ENCODE measurements around the gene CPA5.

The CPA5 gene

DNA sequence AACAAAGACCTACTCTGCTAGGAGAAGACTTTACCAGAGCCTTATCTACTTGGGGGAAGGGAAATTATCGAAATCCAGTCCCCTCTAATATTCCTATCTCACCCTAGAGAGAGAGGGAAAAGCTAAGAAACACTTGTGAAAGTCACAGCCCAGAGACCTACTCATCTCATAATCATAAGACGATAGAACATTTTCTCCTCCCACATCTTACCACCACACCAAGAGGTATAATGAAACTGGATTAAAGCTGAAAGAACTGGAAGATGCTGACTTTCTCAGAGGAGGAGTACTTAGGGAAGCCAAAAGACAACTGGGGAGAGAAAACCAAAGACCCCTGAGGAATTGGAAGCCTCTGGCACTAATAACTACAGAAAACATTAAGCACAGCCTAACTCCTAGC lies 10.8 kb upstream of the CPA5 start:
- H3K4me1 ChIP-seq (ENCODE audit: control insufficient read depth, insufficient read depth, low read length): peaks cover 2% of the 10 kb centered on the region; the same call in 1 of the 2 replicates
- H3K27me3 ChIP-seq (ENCODE audit: control insufficient read depth, insufficient read depth, low read length): no peaks in the 10 kb centered on the region
- no peak for DNase-seq (ENCODE audit: low read depth, low spot score)
- WGBS (ENCODE audit: insufficient coverage, insufficient read length): no CpG with 5 or more reads among the region's 2 CpGs
- H3K27ac ChIP-seq (ENCODE audit: low read length): no peak overlapping the region
- no peak overlapping the region for H3K4me3 ChIP-seq (ENCODE audit: low read length)
- no peaks in the 10 kb centered on the region for H3K36me3 ChIP-seq (ENCODE audit: control insufficient read depth, insufficient read depth, low read length)
- H3K9me3 ChIP-seq (ENCODE audit: control insufficient read depth, insufficient read depth, low read length): no peaks in the 10 kb centered on the region

DNA sequence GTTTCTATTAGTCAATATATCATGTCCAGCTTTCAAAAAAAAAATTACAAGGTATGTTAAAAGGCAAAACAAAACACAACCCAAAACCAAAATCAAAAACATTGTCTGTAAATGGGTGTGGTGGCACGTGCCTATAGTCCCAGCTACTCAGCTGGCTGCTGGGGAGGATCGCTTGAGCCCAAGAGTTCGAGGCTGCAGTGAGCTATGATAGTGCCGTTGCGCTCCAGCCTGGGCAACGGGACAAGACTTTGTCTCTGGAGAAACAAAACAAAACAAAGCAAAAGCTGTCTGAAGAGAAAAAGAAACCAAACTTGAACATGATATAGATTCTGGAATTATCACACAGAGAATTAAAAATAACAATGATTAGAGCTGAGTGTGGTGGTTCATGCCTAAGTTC lies 10.3 kb upstream of the CPA5 start:
- DNase-seq (ENCODE audit: low read depth, low spot score): no peak
- Histone ChIP-seq H3K4me3 (ENCODE audit: low read length) (no peak overlapping the region), H3K36me3 (ENCODE audit: control insufficient read depth, insufficient read depth, low read length) (no peaks in the 10 kb centered on the region), H3K4me1 (ENCODE audit: control insufficient read depth, insufficient read depth, low read length) (peaks cover 2% of the 10 kb centered on the region; the same call in 1 of the 2 replicates), H3K27ac (ENCODE audit: low read length) (no peak overlapping the region), H3K27me3 (ENCODE audit: control insufficient read depth, insufficient read depth, low read length) (no peaks in the 10 kb centered on the region), H3K9me3 (ENCODE audit: control insufficient read depth, insufficient read depth, low read length) (no peaks in the 10 kb centered on the region)
- no CpG with 5 or more reads among the region's 6 CpGs for WGBS (ENCODE audit: insufficient coverage, insufficient read length)

DNA sequence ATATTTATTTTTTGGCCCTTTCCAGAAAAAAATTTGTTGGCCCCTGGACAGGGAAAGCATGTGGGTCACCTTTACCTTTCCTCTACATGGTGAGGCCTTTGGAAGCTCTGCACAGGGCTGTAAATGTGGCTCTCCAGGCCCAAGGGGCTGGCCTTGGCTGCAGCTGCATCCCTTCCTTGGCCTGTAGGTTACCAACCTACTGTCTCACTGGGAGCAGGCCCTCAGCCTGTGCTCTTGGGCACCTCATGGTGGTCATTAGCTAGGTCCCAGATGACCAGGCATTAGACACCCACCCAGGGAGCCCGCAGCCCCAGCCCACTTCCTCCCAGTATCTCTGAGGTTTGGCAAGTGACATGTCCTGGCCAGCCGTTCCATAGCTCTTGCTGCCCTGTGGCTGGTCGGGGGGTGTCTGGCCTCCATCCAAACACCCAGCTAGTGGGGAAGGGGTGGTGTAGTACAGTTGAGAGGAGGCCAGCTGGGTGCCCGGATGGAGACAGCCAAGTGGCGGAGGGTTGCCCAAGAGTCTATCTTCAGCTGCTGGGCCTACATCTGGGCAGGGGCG lies 7.1 kb upstream of the CPA5 start:
- Histone ChIP-seq H3K4me1 (ENCODE audit: control insufficient read depth, insufficient read depth, low read length) (peaks cover 2% of the 10 kb centered on the region; the same call in 1 of the 2 replicates), H3K9me3 (ENCODE audit: control insufficient read depth, insufficient read depth, low read length) (no peaks in the 10 kb centered on the region), H3K27ac (ENCODE audit: low read length) (no peak overlapping the region), H3K4me3 (ENCODE audit: low read length) (no peak overlapping the region), H3K36me3 (ENCODE audit: control insufficient read depth, insufficient read depth, low read length) (no peaks in the 10 kb centered on the region), H3K27me3 (ENCODE audit: control insufficient read depth, insufficient read depth, low read length) (no peaks in the 10 kb centered on the region)
- DNase-seq (ENCODE audit: low read depth, low spot score): no peak
- no CpG with 5 or more reads among the region's 6 CpGs for WGBS (ENCODE audit: insufficient coverage, insufficient read length)

DNA sequence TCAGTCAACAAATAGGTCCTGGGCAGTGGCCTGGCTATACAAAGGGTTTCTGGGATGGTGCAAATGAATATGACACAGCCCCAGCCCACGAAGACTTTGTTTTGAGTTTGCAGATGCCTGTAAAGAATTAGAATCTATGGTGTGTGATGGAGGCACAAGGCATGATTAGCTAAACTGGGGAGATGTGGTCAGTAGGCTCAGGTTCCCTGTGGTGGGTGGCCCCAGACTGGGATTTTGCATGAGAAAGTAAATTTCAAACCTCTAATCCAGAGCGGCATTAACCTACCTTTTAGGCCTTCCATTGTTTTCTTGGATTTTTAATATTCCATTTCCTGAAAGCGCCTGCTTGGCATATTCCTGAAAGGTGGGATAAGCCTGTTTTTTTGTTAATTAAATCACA lies 6.4 kb upstream of the CPA5 start:
- no peak overlapping the region for H3K27ac ChIP-seq (ENCODE audit: low read length)
- H3K27me3 ChIP-seq (ENCODE audit: control insufficient read depth, insufficient read depth, low read length): no peaks in the 10 kb centered on the region
- no peaks in the 10 kb centered on the region for H3K36me3 ChIP-seq (ENCODE audit: control insufficient read depth, insufficient read depth, low read length)
- H3K4me1 ChIP-seq (ENCODE audit: control insufficient read depth, insufficient read depth, low read length): peaks cover 2% of the 10 kb centered on the region; the same call in 1 of the 2 replicates
- DNase-seq (ENCODE audit: low read depth, low spot score): no peak
- no CpG with 5 or more reads among the region's 3 CpGs for WGBS (ENCODE audit: insufficient coverage, insufficient read length)
- no peak overlapping the region for H3K4me3 ChIP-seq (ENCODE audit: low read length)
- H3K9me3 ChIP-seq (ENCODE audit: control insufficient read depth, insufficient read depth, low read length): no peaks in the 10 kb centered on the region

DNA sequence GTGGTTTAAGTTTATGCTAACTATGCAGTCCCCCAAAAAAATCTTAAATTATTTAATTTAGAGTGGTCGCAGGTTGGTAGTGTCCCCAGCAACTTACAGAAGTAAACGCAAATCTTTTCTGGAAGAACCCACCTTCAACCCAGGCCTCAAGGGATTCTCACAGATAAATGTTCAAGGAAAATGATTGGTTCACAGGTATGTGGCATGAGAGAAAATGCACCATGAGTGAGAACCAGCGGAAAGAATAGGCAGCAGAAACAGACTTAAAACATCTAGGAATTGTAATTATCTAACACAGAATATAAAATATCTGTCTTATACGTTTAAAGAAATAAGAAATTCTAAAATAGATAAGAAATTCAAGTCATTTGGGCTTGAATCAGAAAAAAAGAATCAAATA lies 2.7 kb upstream of the CPA5 start:
- no CpG with 5 or more reads among the region's 4 CpGs for WGBS (ENCODE audit: insufficient coverage, insufficient read length)
- H3K4me3 ChIP-seq (ENCODE audit: low read length): no peak overlapping the region
- no peak for DNase-seq (ENCODE audit: low read depth, low spot score)

DNA sequence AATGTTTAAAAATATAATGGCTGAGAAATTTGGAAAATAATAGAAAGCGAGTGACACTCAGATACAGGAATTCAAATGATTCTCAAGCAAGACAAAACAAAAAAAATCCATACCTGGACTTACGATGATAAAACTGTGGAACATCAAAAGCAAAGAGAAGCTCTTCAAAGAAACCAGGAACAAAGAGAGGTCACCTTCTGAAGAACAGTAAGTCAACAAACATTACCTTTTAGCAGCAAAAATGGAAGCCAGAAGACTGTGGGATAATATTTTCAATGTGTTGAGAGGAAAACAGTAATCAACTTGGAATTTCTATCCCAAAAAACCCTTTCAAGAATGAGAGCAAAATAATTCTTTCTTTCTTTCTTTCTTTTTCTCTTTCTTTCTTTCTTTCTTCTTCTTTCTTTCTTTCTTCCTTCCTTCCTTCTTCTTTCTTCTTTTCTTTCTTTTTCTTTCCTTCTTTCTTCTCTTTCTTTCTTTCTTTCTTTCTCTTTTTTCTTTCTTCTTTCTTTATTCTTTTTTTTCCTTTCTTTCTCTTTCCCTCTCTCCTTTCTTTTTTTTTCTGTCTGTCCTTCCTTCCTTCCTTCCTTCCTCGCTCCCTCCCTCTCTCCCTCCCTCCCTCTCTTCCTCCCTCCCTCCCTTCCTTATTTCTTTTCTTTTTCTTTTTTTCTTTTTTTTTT lies 1.8 kb upstream of the CPA5 start:
- H3K27me3 ChIP-seq (ENCODE audit: control insufficient read depth, insufficient read depth, low read length): no peaks in the 10 kb centered on the region

More for the DNA sequence above, 2.7 kb upstream of the CPA5 start:
- Histone ChIP-seq H3K4me1 (ENCODE audit: control insufficient read depth, insufficient read depth, low read length) (peaks cover 2% of the 10 kb centered on the region; the same call in 1 of the 2 replicates), H3K36me3 (ENCODE audit: control insufficient read depth, insufficient read depth, low read length) (no peaks in the 10 kb centered on the region), H3K27me3 (ENCODE audit: control insufficient read depth, insufficient read depth, low read length) (no peaks in the 10 kb centered on the region), H3K9me3 (ENCODE audit: control insufficient read depth, insufficient read depth, low read length) (no peaks in the 10 kb centered on the region), H3K27ac (ENCODE audit: low read length) (no peak overlapping the region)

DNA sequence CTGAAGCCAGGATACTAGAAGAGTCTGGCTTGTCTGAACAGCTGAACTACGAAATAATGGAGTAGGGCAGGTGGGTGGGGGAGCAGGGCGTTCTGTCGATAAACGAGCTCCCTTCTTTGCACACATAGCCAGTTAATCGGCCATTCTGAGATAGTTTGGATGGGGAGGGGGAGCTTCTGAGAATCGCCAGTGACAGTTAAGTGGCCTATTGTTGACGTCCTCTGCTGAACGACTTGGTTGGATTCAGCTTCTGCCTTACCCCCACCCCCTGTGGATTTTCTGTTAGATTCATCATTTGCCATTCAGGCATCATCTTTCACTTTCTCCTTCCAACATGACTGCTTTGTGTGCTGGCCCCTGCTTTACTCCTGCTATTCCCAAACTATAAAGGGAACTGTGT lies 520 bp downstream of the CPA5 start:
- H3K36me3 ChIP-seq (ENCODE audit: control insufficient read depth, insufficient read depth, low read length): no peaks in the 10 kb centered on the region
- no peak for DNase-seq (ENCODE audit: low read depth, low spot score)
- H3K27ac ChIP-seq (ENCODE audit: low read length): no peak overlapping the region
- no peaks in the 10 kb centered on the region for H3K27me3 ChIP-seq (ENCODE audit: control insufficient read depth, insufficient read depth, low read length)
- no peak overlapping the region for H3K4me3 ChIP-seq (ENCODE audit: low read length)
- no peaks in the 10 kb centered on the region for H3K9me3 ChIP-seq (ENCODE audit: control insufficient read depth, insufficient read depth, low read length)
- no CpG with 5 or more reads among the region's 8 CpGs for WGBS (ENCODE audit: insufficient coverage, insufficient read length)
- H3K4me1 ChIP-seq (ENCODE audit: control insufficient read depth, insufficient read depth, low read length): no peaks in the 10 kb centered on the region

More for the DNA sequence above, 1.8 kb upstream of the CPA5 start:
- WGBS (ENCODE audit: insufficient coverage, insufficient read length): no CpG with 5 or more reads among the region's 3 CpGs
- no peaks in the 10 kb centered on the region for H3K36me3 ChIP-seq (ENCODE audit: control insufficient read depth, insufficient read depth, low read length)
- no peak for DNase-seq (ENCODE audit: low read depth, low spot score)
- H3K4me1 ChIP-seq (ENCODE audit: control insufficient read depth, insufficient read depth, low read length): peaks cover 2% of the 10 kb centered on the region; the same call in 1 of the 2 replicates
- H3K9me3 ChIP-seq (ENCODE audit: control insufficient read depth, insufficient read depth, low read length): no peaks in the 10 kb centered on the region
- no peak overlapping the region for H3K27ac ChIP-seq (ENCODE audit: low read length)
- H3K4me3 ChIP-seq (ENCODE audit: low read length): no peak overlapping the region

DNA sequence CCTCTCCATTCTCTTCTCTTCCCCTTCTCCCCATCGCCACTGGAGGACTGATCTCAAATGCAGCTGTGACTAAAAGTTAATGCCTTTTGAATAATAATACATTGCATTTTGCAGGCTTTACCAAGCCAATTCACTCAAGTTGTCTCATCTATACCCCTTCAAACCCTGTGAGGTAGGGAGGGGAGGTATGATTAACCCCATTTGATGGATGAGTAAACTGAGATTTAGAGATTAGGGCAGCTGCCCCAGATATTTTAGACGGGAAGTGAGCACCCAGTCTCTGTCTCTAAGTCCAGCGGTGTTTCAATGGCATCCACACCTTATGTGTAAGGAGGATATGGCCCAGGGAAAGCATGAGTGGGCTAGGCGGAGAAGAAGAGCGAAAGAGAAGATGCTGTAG lies 1.1 kb downstream of the CPA5 start:
- H3K36me3 ChIP-seq (ENCODE audit: control insufficient read depth, insufficient read depth, low read length): no peaks in the 10 kb centered on the region
- H3K27me3 ChIP-seq (ENCODE audit: control insufficient read depth, insufficient read depth, low read length): no peaks in the 10 kb centered on the region
- no peak overlapping the region for H3K27ac ChIP-seq (ENCODE audit: low read length)
- whole genome bisulfite sequencing (ENCODE audit: insufficient coverage, insufficient read length): no CpG with 5 or more reads among the region's 5 CpGs
- no peak for DNase-seq (ENCODE audit: low read depth, low spot score)
- no peak overlapping the region for H3K4me3 ChIP-seq (ENCODE audit: low read length)
- H3K9me3 ChIP-seq (ENCODE audit: control insufficient read depth, insufficient read depth, low read length): no peaks in the 10 kb centered on the region
- no peaks in the 10 kb centered on the region for H3K4me1 ChIP-seq (ENCODE audit: control insufficient read depth, insufficient read depth, low read length)

DNA sequence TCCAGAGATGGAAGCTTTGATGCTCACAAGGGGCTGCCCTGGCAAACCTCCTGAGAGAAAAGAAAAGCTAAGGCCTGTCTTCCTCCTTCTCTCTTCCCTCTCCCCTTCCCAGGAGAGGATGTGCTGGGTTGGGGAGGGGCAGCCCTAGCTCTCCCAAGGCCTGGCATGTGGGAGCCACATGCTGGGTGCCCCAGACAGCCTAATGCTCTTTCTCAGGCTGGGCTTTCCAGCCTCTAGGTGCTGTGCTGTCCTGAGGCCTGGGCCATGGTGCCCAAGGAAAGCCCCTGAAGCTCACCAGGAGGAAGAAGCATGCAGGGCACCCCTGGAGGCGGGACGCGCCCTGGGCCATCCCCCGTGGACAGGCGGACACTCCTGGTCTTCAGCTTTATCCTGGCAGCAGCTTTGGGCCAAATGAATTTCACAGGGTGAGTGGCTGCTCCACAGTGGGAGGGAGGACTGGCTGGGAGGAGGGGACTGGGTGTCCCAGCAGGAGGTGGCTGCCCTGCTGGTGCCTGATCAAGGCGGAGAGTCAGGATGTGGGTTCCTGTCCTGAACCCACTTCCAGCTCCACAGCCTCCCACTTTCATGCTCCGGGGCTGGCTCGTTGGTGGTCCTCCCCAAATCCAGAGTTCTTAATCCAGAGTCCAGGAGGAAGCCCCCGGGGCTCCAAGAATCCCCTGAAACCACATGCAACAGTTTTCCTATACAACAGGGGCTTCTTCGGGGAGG lies 1.7 kb downstream of the CPA5 start:
- no peak for DNase-seq (ENCODE audit: low read depth, low spot score)
- H3K27ac ChIP-seq (ENCODE audit: low read length): no peak overlapping the region
- no peak overlapping the region for H3K4me3 ChIP-seq (ENCODE audit: low read length)
- H3K4me1 ChIP-seq (ENCODE audit: control insufficient read depth, insufficient read depth, low read length): no peaks in the 10 kb centered on the region
- no peaks in the 10 kb centered on the region for H3K9me3 ChIP-seq (ENCODE audit: control insufficient read depth, insufficient read depth, low read length)
- no peaks in the 10 kb centered on the region for H3K36me3 ChIP-seq (ENCODE audit: control insufficient read depth, insufficient read depth, low read length)
- H3K27me3 ChIP-seq (ENCODE audit: control insufficient read depth, insufficient read depth, low read length): no peaks in the 10 kb centered on the region
- no CpG with 5 or more reads among the region's 10 CpGs for WGBS (ENCODE audit: insufficient coverage, insufficient read length)

DNA sequence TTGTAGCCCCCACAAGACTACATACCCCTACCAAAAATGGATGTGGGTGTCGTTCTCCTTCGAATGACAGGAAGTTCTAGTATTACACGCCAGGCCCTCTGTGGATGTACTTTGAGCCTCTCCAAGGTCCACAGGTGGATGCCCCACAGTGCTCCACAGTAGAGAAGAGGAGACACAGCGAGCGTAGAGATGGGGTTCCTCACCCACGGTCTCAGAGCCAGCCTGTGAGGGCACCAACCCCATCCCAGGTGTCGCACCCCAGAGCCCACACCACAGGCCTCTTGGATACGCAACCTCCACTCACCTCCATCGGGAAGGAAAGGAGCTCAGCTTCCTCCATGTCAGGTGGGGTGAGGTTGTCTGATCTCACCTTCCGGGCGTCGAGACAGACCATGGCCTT lies 2.3 kb downstream of the CPA5 start:
- peaks cover 5% of the 10 kb centered on the region; the same call in 1 of the 2 replicates for H3K4me1 ChIP-seq (ENCODE audit: control insufficient read depth, insufficient read depth, low read length)
- DNase-seq (ENCODE audit: low read depth, low spot score): no peak
- no CpG with 5 or more reads among the region's 12 CpGs for WGBS (ENCODE audit: insufficient coverage, insufficient read length)
- H3K27me3 ChIP-seq (ENCODE audit: control insufficient read depth, insufficient read depth, low read length): no peaks in the 10 kb centered on the region
- no peak overlapping the region for H3K27ac ChIP-seq (ENCODE audit: low read length)
- no peaks in the 10 kb centered on the region for H3K36me3 ChIP-seq (ENCODE audit: control insufficient read depth, insufficient read depth, low read length)
- no peaks in the 10 kb centered on the region for H3K9me3 ChIP-seq (ENCODE audit: control insufficient read depth, insufficient read depth, low read length)
- no peak overlapping the region for H3K4me3 ChIP-seq (ENCODE audit: low read length)
